Panc1 (cell line): Measurements from ENCODE around the gene OR1I1.

Experiments used
- POLR2AphosphoS5 ChIP-seq: IDR thresholded peaks from 2 replicates; pipeline ENCODE4 v1.6.1; 2012; ENCODE audit warnings: mild to moderate bottlenecking, low read depth, low read length, moderate library complexity
- SIN3A ChIP-seq: IDR thresholded peaks from 2 replicates; pipeline ENCODE4 v1.6.1; 2012; ENCODE audit warnings: low read depth, mild to moderate bottlenecking, low read length, moderate library complexity, borderline replicate concordance; ENCODE audit not compliant: insufficient read depth
- TCF7L2 ChIP-seq: IDR thresholded peaks from 2 replicates; pipeline ENCODE4 v1.6.1; 2011; ENCODE audit warnings: mild to moderate bottlenecking, low read depth, low read length, inconsistent platforms
- TF ChIP-seq, protein P1 (sequence below): fragments of 450-650 bp; IDR thresholded peaks from 2 replicates; pipeline ENCODE4 v1.5.1; 2017; ENCODE audit warnings: mild to moderate bottlenecking
- TF ChIP-seq, protein P2 (sequence below), 2 experiments: IDR thresholded peaks; 2 replicates each; pipeline ENCODE4 v1.6.1; 2011 to 2012; ENCODE audit warnings: low read depth in 2 of 2, control low read depth in 1 of 2, low read length in 1 of 2, mild to moderate bottlenecking in 1 of 2, moderate library complexity in 1 of 2; ENCODE audit not compliant: insufficient read depth in 1 of 2

DNA sequence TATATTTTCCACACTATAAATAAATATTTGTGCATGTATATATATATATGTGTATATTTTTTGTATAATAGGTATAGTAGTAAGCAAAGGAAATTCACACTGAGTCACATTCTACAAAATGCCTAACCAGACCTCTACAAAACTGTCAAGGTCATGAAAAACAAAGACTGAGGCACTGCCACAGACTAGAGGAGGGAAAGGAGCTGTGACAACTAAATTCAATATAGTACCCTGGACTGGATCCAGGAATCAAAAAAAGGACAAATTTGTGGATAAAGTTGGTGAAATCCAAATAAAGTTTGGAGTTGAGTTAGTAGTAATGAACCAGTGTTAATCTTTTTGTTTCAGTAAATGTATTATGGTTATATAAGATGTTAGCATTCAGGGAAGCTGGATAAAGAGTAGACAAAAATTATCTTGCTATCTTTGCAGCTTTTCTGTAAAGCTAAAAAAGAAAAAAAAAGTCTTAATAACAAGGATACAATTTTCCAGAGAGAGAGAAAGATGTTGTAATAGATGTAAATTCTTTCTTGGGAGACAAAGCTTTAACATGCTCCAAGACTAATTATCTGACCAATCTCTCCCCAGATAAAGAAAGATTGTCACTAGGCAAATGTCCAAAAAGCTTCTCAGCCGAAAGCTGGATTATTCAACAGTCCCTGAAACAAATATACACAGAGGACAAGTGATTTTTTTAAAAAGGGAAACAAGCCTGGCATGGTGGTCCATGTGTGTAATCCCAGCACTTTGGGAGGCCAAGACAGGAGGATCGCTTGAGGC lies 44.3 kb downstream of the OR1I1 start:
- no peak for TF ChIP-seq POLR2AphosphoS5
- TF ChIP-seq, protein P1, sequence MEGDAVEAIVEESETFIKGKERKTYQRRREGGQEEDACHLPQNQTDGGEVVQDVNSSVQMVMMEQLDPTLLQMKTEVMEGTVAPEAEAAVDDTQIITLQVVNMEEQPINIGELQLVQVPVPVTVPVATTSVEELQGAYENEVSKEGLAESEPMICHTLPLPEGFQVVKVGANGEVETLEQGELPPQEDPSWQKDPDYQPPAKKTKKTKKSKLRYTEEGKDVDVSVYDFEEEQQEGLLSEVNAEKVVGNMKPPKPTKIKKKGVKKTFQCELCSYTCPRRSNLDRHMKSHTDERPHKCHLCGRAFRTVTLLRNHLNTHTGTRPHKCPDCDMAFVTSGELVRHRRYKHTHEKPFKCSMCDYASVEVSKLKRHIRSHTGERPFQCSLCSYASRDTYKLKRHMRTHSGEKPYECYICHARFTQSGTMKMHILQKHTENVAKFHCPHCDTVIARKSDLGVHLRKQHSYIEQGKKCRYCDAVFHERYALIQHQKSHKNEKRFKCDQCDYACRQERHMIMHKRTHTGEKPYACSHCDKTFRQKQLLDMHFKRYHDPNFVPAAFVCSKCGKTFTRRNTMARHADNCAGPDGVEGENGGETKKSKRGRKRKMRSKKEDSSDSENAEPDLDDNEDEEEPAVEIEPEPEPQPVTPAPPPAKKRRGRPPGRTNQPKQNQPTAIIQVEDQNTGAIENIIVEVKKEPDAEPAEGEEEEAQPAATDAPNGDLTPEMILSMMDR, result no peak
- TF ChIP-seq, protein P2, sequence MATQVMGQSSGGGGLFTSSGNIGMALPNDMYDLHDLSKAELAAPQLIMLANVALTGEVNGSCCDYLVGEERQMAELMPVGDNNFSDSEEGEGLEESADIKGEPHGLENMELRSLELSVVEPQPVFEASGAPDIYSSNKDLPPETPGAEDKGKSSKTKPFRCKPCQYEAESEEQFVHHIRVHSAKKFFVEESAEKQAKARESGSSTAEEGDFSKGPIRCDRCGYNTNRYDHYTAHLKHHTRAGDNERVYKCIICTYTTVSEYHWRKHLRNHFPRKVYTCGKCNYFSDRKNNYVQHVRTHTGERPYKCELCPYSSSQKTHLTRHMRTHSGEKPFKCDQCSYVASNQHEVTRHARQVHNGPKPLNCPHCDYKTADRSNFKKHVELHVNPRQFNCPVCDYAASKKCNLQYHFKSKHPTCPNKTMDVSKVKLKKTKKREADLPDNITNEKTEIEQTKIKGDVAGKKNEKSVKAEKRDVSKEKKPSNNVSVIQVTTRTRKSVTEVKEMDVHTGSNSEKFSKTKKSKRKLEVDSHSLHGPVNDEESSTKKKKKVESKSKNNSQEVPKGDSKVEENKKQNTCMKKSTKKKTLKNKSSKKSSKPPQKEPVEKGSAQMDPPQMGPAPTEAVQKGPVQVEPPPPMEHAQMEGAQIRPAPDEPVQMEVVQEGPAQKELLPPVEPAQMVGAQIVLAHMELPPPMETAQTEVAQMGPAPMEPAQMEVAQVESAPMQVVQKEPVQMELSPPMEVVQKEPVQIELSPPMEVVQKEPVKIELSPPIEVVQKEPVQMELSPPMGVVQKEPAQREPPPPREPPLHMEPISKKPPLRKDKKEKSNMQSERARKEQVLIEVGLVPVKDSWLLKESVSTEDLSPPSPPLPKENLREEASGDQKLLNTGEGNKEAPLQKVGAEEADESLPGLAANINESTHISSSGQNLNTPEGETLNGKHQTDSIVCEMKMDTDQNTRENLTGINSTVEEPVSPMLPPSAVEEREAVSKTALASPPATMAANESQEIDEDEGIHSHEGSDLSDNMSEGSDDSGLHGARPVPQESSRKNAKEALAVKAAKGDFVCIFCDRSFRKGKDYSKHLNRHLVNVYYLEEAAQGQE (IDR thresholded peaks at IDR 0.05; ENCODE audit: insufficient read depth in 1 of 2, low read depth in 2 of 2, low read length in 1 of 2), result no peak
- no peak for TF ChIP-seq TCF7L2
- no peak for TF ChIP-seq SIN3A
